PFSK-1 (cell line): ENCODE results near the gene ATP11A.

Source experiments
- SIN3A ChIP-seq: IDR thresholded peaks from 2 replicates; pipeline ENCODE4 v1.6.1; 2012; ENCODE audit warnings: mild to moderate bottlenecking, low read length, moderate library complexity, borderline replicate concordance; ENCODE audit not compliant: insufficient read depth
- TAF1 ChIP-seq: IDR thresholded peaks from 2 replicates; pipeline ENCODE4 v1.6.1; 2012; ENCODE audit warnings: low read length, control low read depth, borderline replicate concordance; ENCODE audit not compliant: insufficient read depth

GRCh38 chr13:112897956-112898620 is 208.2 kb downstream of the ATP11A start:
- TF ChIP-seq SIN3A: no peak
- TF ChIP-seq TAF1: no peak
